SU-DHL-6 (cell line): ENCODE data around the gene BRD1.

Source experiments
- H2AFZ ChIP-seq: fragments of 200-600 bp; sonication (generic); 2 replicates; pipeline ENCODE4 v1.6.1; 2014; ENCODE audit warnings: low read depth, mild to moderate bottlenecking, moderate library complexity, mixed read lengths, antibody characterized with exemption, low read length; ENCODE audit not compliant: severe bottlenecking
- H3F3A ChIP-seq: fragments of 200-600 bp; shearing (Covaris generic); 2 replicates; pipeline ENCODE4 v1.6.0; 2016; ENCODE audit warnings: antibody characterized with exemption, mild to moderate bottlenecking; ENCODE audit not compliant: insufficient read depth
- H3K27ac ChIP-seq: fragments of 200-600 bp; sonication (generic); 2 replicates; pipeline ENCODE4 v1.5.1; 2016; ENCODE audit warnings: low read depth, mild to moderate bottlenecking, low read length, moderate library complexity, mixed read lengths
- H3K27me3 ChIP-seq: fragments of 200-600 bp; sonication (generic), shearing (Covaris generic); 2 replicates; pipeline ENCODE4 v1.6.0; 2014; ENCODE audit warnings: mild to moderate bottlenecking, low read length
- H3K36me3 ChIP-seq: fragments of 200-600 bp; sonication (generic); 2 replicates; pipeline ENCODE4 v1.6.1; 2014; ENCODE audit warnings: mild to moderate bottlenecking, low read length, mixed read lengths
- H3K4me2 ChIP-seq: fragments of 300-600, 200-600 bp; shearing (Covaris generic), sonication (generic); 2 replicates; pipeline ENCODE4 v1.6.0; 2014; ENCODE audit warnings: low read length, low read depth, mild to moderate bottlenecking; ENCODE audit not compliant: poor library complexity, severe bottlenecking
- H3K4me3 ChIP-seq: fragments of 200-600 bp; sonication (generic); 2 replicates; pipeline ENCODE4 v1.5.1; 2014; ENCODE audit warnings: antibody characterized with exemption, low read length, mild to moderate bottlenecking, mixed read lengths; ENCODE audit not compliant: insufficient read depth, poor library complexity, severe bottlenecking
- H3K79me2 ChIP-seq: fragments of 200-600 bp; sonication (generic); 2 replicates; pipeline ENCODE4 v1.6.1; 2014; ENCODE audit warnings: mild to moderate bottlenecking, low read length, moderate library complexity; ENCODE audit not compliant: insufficient read depth
- H3K9ac ChIP-seq: fragments of 200-600 bp; sonication (generic); 2 replicates; pipeline ENCODE4 v1.7.0; 2014; ENCODE audit warnings: mild to moderate bottlenecking, low read length
- H3K9me2 ChIP-seq: fragments of 200-600 bp; sonication (generic); replicated peaks from 2 replicates; pipeline ENCODE4 v1.6.1; 2014; ENCODE audit warnings: low read length; ENCODE audit not compliant: insufficient read depth
- H3K9me3 ChIP-seq: fragments of 200-600 bp; sonication (generic); 2 replicates; pipeline ENCODE4 v1.6.1; 2014; ENCODE audit warnings: low read length, mixed read lengths; ENCODE audit not compliant: insufficient read depth
- H4K20me1 ChIP-seq: fragments of 200-600 bp; sonication (generic); 2 replicates; pipeline ENCODE4 v1.6.1; 2014; ENCODE audit warnings: low read depth, mild to moderate bottlenecking, antibody characterized with exemption, low read length, moderate library complexity, mixed read lengths
- EZH2phosphoT487 ChIP-seq: fragments of 200-600 bp; sonication (generic), shearing (Covaris generic); conservative IDR thresholded peaks from 2 replicates; pipeline ENCODE4 v1.6.1; 2018; ENCODE audit warnings: mild to moderate bottlenecking, antibody characterized with exemption, low read length, moderate library complexity, mixed read lengths
- TF ChIP-seq, protein P1 (sequence below): fragments of 200-600 bp; sonication (generic); IDR thresholded peaks from one replicate; pipeline ENCODE4 v1.5.1; 2017; ENCODE audit warnings: antibody characterized with exemption, mild to moderate bottlenecking, low read length, moderate library complexity; ENCODE audit not compliant: insufficient read depth, poor library complexity, severe bottlenecking

The BRD1 gene

DNA sequence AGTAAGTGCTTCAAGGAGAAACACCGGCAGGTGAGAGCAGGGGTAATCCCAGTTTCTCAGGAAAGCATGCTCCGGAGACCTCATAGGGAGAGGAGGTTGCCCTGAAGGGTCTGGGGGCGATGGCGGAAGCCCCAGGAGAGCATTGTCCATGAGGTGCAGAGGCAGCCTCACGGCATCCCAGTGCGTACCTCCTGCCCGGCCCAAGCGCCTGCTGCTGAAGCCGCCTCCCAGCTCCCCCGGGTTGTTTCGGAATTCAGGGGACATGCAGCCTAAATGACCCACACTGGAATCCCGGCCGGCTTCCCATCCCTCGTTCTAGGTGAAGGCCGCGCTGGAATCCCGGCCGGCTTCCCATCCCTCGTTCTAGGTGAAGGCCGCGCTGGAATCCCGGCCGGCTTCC is 28.7 kb upstream of the BRD1 start:
- peaks cover 72% of the 10 kb centered on the region for H3K79me2 ChIP-seq
- H3K9me2 ChIP-seq: no peaks in the 10 kb centered on the region
- H3K36me3 ChIP-seq: no peaks in the 10 kb centered on the region
- TF ChIP-seq, protein P1, sequence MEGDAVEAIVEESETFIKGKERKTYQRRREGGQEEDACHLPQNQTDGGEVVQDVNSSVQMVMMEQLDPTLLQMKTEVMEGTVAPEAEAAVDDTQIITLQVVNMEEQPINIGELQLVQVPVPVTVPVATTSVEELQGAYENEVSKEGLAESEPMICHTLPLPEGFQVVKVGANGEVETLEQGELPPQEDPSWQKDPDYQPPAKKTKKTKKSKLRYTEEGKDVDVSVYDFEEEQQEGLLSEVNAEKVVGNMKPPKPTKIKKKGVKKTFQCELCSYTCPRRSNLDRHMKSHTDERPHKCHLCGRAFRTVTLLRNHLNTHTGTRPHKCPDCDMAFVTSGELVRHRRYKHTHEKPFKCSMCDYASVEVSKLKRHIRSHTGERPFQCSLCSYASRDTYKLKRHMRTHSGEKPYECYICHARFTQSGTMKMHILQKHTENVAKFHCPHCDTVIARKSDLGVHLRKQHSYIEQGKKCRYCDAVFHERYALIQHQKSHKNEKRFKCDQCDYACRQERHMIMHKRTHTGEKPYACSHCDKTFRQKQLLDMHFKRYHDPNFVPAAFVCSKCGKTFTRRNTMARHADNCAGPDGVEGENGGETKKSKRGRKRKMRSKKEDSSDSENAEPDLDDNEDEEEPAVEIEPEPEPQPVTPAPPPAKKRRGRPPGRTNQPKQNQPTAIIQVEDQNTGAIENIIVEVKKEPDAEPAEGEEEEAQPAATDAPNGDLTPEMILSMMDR: no peak
- TF ChIP-seq EZH2phosphoT487: no peak
- H3K9ac ChIP-seq: no peak overlapping the region
- no peak overlapping the region for H2AFZ ChIP-seq
- H3K4me3 ChIP-seq: no peak overlapping the region
- peaks cover 5% of the 10 kb centered on the region; the same call in 1 of the 2 replicates for H3F3A ChIP-seq
- no peaks in the 10 kb centered on the region for H4K20me1 ChIP-seq
- no peaks in the 10 kb centered on the region for H3K27me3 ChIP-seq
- peak overlapping the region; percentile 79 for H3K4me2 ChIP-seq
- H3K27ac ChIP-seq: no peak overlapping the region
- H3K9me3 ChIP-seq: no peaks in the 10 kb centered on the region

DNA sequence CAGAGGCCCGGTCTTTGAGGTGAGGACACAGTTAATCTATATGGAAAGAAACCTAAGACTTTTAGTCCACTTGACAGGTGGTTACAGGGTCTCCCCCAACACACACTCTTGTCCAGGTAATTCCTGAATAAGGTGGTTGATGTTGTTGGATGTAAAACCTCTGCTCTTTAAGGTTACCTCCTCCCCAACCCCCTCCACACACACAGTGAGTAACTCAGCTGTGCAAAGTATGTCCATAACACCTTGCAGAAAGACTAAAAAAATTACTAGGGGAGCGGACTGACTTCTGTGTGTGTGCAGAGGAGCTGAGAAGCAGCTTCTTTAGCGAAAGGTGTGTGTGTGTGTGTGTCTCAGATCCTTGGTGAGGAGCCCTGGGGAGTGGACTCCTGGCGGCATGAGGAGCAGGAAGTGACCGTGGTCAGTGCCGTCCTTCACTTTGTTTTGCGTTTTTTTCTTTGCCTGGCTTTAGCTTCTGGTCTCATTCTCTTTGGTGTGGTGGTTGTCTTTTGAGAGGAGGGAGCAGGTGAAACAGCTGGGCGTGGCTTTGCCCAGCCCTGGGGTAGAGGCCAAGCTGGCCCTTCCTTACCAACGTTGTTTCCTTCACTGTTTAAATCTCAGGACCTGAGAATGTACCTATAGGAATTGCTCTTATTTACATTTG is 27.7 kb upstream of the BRD1 start:
- H3K79me2 ChIP-seq: peaks cover 62% of the 10 kb centered on the region
- peaks cover 5% of the 10 kb centered on the region; the same call in 1 of the 2 replicates for H3F3A ChIP-seq
- no peaks in the 10 kb centered on the region for H3K36me3 ChIP-seq
- H2AFZ ChIP-seq: no peak overlapping the region
- H4K20me1 ChIP-seq: no peaks in the 10 kb centered on the region
- H3K27me3 ChIP-seq: no peaks in the 10 kb centered on the region
- H3K27ac ChIP-seq: peak overlapping the region; percentile 57; the same call in 1 of the 2 replicates
- peak overlapping the region; percentile 71 for H3K9ac ChIP-seq
- H3K9me3 ChIP-seq: no peaks in the 10 kb centered on the region
- TF ChIP-seq, protein P1: no peak
- no peaks in the 10 kb centered on the region for H3K9me2 ChIP-seq
- peak overlapping the region; percentile 79 for H3K4me2 ChIP-seq
- H3K4me3 ChIP-seq: peak overlapping the region; percentile 70

DNA sequence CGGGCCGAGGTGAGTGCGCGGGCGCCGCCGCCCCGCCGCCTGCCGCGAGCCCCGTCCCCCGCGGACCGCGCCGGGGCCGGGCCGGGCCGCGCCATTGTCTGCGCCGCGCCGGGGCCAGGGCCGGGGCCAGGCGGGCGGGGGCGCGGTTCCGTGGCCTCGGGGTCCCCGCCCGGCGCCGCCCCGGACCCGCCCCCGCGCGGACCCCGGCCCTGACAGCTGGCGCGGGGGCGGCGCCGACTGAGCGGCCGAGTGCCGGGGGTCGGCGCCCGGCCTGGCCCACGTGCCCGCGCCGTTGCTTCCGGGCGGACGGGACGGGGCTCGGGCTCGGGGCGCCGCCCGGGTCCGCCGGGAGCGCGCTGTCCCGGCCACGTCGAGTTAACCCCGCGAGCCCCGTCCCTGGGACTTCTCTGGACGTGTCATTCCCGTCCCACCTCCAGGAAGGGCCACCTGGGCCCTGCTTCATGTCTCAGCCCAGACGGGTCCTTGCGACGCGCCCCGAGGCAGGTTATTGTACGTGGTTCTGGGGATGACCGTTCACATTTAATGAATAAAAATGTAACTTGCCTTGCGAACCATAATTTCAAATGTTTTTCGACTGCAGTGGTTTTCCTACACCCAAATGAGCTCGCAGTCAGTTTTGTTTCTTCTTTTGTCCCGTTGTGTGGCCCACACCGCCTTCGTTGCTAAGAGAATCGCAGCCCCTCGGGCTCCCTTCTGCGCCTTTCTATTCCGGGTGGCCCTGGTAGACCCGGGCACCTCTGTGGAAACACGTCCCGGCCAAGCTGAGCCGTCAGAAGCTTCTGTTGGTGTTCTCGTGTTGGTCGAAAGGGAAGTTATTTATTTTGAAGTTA is 26.5 kb upstream of the BRD1 start:
- no peaks in the 10 kb centered on the region for H3K9me2 ChIP-seq
- peaks cover 51% of the 10 kb centered on the region for H3K79me2 ChIP-seq
- H3K9me3 ChIP-seq: no peaks in the 10 kb centered on the region
- no peaks in the 10 kb centered on the region for H3K27me3 ChIP-seq
- no peaks in the 10 kb centered on the region for H3K36me3 ChIP-seq
- H2AFZ ChIP-seq: no peak overlapping the region
- no peaks in the 10 kb centered on the region for H4K20me1 ChIP-seq
- TF ChIP-seq, protein P1: no peak
- no peak for TF ChIP-seq EZH2phosphoT487
- peaks cover 5% of the 10 kb centered on the region; the same call in 1 of the 2 replicates for H3F3A ChIP-seq
- H3K9ac ChIP-seq: peak overlapping the region; percentile 71
- peak overlapping the region; percentile 79 for H3K4me2 ChIP-seq
- peak overlapping the region; percentile 70 for H3K4me3 ChIP-seq
- peak overlapping the region; percentile 57 for H3K27ac ChIP-seq
